Suprapubic skin (tissue), 3 donors: Measurements from ENCODE around the gene C8B.

ENCODE experiments used
- POLR2A ChIP-seq, 2 donors: fragments of 450-650 bp; IDR thresholded peaks; one replicate each; pipeline ENCODE4 v1.6.1; 2017; ENCODE audit warnings: antibody characterized with exemption in 2 of 2, mild to moderate bottlenecking in 2 of 2, moderate library complexity in 2 of 2
- TF ChIP-seq, protein P1 (sequence below), 2 donors: fragments of 200-600 bp in 1 of 2; fragments of 450-650 bp in 1 of 2; sonication (generic) in 1 of 2; IDR thresholded peaks; one replicate each; pipeline ENCODE4 v1.5.1; 2016 to 2019; ENCODE audit warnings: antibody characterized with exemption in 2 of 2, mild to moderate bottlenecking in 1 of 2, moderate library complexity in 1 of 2

DNA sequence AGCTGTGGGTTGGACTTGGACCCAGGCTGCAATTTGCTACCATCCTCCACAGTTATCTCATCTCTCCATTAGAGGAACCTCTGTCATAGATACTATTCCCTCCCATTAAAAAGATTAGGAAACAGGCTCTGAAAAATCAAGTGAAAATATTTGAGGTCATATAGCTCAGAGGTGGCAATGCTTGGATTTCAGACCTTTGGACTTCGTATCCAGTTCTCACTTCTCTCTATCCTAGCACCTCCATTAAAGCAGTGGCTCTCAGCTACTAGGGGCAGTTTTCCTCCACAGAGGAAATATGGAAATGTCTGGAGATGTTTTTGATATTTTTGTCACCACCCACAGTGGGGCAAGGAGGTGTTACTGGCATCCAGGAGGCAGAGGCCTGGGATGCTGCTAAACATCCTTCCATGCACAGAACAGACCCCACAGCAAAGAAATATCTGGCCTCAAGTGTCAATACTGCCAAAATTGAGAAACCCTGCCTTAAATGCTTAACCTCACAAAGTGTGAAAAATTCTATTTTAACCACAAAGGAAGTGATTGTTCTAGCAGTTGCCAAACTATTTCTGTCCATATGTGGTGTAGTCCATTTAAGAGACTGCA, 57.1 kb downstream of the C8B start:
- TF ChIP-seq, protein P1, sequence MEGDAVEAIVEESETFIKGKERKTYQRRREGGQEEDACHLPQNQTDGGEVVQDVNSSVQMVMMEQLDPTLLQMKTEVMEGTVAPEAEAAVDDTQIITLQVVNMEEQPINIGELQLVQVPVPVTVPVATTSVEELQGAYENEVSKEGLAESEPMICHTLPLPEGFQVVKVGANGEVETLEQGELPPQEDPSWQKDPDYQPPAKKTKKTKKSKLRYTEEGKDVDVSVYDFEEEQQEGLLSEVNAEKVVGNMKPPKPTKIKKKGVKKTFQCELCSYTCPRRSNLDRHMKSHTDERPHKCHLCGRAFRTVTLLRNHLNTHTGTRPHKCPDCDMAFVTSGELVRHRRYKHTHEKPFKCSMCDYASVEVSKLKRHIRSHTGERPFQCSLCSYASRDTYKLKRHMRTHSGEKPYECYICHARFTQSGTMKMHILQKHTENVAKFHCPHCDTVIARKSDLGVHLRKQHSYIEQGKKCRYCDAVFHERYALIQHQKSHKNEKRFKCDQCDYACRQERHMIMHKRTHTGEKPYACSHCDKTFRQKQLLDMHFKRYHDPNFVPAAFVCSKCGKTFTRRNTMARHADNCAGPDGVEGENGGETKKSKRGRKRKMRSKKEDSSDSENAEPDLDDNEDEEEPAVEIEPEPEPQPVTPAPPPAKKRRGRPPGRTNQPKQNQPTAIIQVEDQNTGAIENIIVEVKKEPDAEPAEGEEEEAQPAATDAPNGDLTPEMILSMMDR (IDR thresholded peaks at IDR 0.05) = no peak
- TF ChIP-seq POLR2A (IDR thresholded peaks at IDR 0.05) = no peak
